HL-60/S4 treated with phorbol 12-myristate 13-acetate at 8.2 ng/mL for 4 days and 3 days (cell line): ENCODE data around the gene TEX26.

Experiments used
- in situ Hi-C: fragments of 300-500 bp; cut with MboI; formaldehyde crosslinking; loops from 2 replicates; pipeline ENCODE4 v1.15.0; 2022; ENCODE audit warnings: low sequenced_read_pairs

The TEX26 gene

GRCh38 chr13:30974350-30974749, 41.9 kb downstream of the TEX26 start:
- in situ Hi-C loops: no loop called here

GRCh38 chr13:30976025-30976424, 43.6 kb downstream of the TEX26 start:
- in situ Hi-C loops: no loop called here

DNA sequence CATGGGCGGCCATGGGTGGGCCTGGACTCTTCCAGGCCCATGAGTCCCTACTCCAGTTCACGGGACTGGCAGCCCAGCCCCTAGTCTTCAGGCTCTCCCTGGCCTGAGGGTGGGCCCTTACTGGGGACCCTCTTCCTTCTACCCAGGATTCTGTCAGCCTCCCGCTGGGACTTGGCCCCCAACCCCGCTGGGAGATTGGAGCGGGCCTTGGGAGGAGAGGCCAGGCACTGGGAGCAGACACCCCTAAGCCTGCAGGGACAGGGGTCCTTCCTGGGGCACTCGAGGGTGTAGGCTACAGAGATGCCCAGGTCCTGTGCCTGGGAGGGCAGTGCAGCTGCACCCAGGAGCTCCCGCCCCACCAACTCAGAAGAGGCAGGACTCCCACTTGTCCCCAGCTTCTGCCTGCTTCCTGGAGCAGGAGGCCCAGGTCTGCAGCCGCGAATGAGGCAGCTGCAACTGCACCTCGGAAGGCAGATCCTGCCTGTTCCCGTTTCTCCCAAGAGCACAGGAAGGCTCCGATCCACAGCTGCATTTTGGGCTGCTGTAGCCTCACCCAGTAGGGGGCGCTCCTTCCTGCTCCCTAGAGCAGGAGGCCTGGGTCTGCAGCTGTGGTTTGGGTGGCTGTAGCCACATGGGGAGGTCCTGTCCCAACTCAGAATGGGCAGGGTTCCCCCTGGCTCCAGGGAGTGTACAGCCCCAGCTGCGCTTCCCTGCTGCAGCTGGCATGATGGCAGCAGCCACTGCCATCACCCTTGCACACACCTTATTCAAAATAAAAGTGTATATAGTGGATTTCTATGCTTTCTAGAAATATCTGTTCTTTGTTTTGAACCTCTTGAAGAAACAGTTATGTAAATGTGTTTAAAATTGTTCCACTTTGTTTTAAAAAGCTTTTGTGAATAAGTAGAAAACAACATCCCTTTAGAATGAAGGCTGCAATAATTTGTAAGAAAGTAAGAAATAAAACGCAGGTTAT, 46.8 kb downstream of the TEX26 start:
- in situ Hi-C loops: no loop called here

DNA sequence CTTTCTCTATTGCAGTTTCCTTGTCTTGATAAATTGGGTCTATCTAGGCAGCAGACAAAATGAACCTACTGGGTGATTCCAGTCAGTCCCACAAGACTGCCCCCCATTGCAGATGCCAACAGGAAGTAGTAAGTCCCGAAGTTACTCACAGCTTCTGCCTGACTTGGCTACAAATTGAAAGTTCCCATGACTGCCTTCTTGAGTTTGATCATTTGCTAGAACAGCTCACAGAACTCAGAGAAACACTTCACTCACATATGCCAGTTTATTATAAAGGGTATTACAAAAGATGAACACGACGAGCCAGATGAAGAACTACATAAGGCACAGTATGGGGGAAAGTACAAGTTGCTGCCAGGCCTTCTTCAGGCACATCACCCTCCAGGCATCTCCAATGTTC, 50.0 kb downstream of the TEX26 start:
- in situ Hi-C loops: no loop called here

DNA sequence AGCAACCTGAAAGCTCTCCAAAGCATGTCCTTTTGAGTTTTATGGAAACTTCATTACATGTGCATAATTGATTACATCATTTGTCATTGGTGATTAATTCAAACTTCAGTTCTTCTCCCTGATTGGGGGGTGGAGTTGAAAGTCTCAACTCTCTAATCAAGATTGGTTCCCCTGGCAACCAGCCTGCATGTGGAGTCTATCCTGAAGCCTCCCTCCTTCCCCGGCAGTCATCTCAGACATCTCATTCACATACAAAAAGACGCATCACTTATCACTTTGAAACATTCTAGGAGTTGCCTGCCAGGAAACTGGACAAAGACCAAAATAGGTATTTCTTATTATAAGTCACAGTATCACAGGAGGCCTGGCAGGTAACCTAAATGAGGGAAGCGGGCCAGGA, 50.5 kb downstream of the TEX26 start:
- in situ Hi-C loops: no loop called here

DNA sequence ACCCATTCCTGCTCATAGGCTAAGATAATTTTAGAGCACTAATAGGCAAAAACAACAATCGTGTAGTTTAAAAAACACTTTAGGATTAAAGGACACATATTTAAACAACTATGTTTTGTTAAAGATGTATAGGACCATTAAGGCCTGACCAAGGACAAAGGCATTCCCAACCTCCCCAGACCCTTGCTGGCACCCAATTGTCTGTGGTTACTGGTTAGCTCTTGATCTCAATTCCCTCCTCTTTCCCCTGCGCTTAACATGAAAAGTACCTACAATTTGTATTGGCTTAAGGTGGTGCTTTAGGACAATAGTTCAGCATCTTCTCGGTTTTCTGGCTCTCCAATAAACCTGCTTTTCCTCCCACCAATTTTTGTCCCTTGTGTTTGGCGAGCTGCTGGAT, 51.0 kb downstream of the TEX26 start:
- in situ Hi-C loops: no loop called here

DNA sequence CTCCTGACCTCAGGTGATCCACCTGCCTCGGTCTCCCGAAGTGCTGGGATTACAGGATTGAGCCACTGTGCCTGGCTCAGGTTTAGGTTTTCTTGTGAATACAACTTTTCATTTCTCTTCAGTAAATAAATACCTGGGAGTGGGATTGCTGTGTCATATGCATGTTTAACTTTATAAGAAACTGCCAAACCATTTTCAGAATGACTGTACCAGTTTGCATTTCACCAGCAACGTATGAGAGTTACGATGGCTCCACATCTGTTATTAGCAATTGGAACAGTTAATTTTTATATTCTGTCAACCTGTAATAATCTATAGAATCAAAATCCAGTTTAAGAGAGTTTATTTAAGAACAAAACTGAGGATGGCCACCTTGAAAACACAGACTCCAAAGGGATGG, 52.2 kb downstream of the TEX26 start:
- in situ Hi-C loops: no loop called here

GRCh38 chr13:30985637-30986205, 53.3 kb downstream of the TEX26 start:
- in situ Hi-C loops: no loop called here

DNA sequence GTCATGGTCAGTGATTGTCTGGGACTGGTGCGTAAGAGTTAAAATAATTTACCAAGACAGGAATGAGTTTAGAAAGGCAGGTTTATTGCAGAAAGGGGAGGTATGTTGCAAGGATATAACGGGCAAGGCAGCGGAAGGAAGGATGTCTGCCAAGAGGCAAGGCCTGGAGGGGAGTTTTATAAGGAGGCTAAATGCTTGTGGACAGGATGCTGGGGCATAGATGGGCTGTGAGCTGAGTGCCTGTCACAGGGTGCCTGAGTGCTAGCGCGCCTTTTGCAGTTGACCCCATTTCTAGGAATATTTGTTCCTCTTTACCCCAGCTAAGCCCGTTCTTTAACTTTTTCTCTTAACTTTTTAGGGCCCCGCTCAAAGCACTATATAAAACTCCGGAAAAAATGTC, 58.7 kb downstream of the TEX26 start:
- in situ Hi-C loops: no loop called here

- in situ Hi-C loops: no loop called here
Measured at GRCh38 chr13:30991922-30992321, 59.5 kb downstream of the TEX26 start.

DNA sequence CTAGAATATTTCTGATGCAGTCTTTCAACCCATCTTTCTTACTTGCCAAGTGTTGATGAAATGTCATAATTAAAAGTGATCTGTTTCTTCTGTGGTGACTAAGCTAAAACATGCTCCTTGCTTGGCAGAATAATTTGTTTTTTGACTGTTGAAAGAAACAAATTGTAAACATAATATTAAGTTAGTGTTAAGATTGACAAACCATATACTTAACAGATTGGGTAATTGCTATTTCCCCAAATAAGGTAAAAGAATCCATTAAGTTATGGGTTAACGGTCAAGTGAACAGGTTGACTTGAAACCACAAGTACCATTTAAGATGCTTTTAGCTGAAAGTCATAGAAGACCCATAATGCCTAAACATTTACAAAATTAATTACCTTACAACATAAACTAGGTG, 62.9 kb downstream of the TEX26 start:
- in situ Hi-C loops: no loop called here

GRCh38 chr13:30997697-30998096, 65.2 kb downstream of the TEX26 start:
- in situ Hi-C loops: no loop called here

GRCh38 chr13:30998136-30999088, 66.0 kb downstream of the TEX26 start:
- in situ Hi-C loops: no loop called here

- in situ Hi-C loops: no loop called here
Measured at GRCh38 chr13:31000889-31001288, 68.4 kb downstream of the TEX26 start.

DNA sequence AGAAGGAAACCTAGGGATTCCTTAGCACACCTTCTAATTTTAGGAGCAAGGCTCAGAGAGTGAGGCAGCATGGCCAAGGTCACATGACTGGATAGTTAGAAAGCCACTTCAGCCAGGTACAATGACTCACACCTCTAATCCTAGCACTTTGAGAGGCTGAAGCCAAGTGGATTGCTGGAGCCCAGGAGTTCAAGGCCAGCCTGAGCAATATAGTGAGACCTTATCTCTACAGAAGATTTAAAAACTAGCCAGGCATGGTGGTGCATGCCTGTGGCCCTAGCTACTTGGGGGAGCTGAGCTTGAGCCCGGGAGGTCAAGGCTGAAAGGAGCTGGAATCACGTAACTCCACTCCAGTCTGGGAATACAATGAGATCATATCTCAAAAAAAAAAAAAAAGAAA, 69.2 kb downstream of the TEX26 start:
- in situ Hi-C loops: no loop called here

DNA sequence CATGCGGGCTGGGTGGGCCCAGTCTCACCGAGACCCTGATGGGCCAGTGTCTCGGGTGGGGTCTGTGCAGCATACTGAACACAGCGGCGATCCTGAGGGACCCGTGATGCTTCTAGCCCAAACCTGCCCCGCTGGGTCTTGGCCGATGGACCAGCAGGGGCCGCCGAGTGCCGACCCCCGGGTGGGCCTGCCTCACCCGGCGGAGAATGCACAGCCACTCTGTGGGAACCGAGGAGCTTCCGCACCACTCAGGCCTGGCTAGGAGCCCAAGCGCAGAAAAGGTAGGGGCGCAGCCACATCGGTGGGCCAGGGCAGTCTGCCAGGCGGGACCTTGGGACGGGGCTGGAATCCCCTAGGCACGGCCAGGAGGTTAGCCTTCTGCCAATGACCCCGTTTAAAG, 72.6 kb downstream of the TEX26 start:
- in situ Hi-C loops: no loop called here

GRCh38 chr13:31007417-31007816, 75.0 kb downstream of the TEX26 start:
- in situ Hi-C loops: no loop called here

DNA sequence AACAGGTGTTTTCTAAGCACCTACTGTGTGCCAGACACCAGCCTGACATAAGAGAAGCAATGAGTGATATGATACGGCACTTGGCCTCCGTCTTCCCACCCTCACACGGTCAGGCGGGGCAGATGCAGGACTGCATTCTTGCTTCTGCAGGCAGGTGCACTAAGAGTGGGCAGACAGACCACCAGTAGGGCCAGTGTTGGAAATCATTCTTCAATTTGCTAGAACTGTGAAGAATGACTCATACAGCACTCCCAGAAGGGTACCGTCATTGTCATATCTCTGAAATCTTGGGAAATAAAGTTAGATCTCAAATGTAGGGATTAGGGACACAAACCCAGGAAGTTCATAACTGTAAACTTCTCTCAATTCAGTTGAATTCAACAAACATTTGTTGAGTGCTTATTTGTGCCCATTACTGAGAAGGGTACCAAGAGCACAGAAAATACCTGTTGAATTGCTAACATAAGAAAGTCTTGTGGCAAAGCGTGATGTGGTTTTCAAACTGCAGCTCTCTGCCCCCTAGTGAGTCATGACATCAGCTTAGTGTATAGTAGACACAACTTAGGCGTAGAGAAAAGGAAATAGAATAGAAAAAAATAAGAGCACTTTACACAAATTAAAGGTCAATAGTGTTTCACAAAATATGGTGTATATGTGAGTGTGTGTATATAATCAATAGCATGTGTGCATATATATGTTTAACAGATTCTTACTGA, 76.1 kb downstream of the TEX26 start:
- in situ Hi-C loops: no loop called here

GRCh38 chr13:31009166-31009565, 76.7 kb downstream of the TEX26 start:
- in situ Hi-C loops: no loop called here

DNA sequence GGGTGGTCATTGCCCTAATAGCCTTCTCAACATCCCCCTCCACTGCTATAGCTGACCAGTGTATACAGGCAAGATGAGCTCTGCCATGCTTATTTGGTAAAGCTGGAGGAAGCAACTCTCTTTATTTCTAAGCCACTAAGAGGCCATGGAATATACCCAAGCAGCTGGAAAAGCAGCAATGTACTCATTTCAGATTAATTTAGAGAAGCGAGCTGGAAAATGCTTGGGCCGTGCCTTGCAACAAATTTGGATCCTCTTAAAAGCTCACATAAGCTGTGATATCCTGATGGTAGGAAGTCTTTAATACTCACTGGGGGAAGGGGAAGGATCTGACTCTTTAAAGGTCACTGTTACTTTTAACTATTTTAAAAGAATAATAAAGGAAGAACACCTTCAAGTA, 77.8 kb downstream of the TEX26 start:
- in situ Hi-C loops: no loop called here
